LoVo (cell line): Measurements from ENCODE around the gene HMX2.
A peak's percentile ranks its signal among the peaks of the same experiment; 100 is the strongest.
"Not testable (repeated sequence)": the region's sequence is repeated elsewhere in the genome, so short reads cannot be mapped to it uniquely, and the experiment has no call there.

Experiments used
- DNase-seq: peaks from one replicate; pipeline ENCODE4 v3.0.0-alpha.2; 2016; ENCODE audit warnings: low spot score

HMX2 gene

GRCh38 chr10:123153486-123154091 is 5.7 kb downstream of the HMX2 start:
- no peak for DNase-seq

DNA sequence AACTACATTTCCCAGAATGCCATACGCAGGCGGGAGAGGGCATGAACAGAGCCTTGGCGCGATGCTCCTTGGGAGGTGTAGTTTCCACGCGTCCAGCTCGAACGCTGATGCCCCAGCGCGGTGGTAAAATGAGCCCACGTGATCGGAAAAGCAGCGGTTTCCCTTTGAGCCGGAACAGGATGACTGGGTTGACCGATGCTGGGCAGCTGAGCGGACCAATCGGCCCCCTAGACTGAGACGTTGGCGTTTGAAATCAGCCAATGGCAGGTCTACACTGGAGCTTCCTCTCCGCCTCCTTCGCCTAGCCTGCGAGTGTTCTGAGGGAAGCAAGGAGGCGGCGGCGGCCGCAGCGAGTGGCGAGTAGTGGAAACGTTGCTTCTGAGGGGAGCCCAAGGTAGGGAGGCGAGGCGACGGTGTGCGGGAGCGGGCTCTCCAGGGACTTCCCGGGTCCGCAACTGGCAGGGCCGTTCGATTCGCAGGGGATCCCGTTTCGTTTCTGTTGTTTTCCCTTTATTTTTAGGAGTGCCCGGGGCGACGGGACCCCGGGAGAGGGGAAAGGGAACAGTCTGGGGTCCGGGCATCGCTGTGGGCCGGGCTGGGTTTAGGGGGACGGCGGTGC is 6.3 kb downstream of the HMX2 start, which contains the start of gene BUB3:
Gene BUB3 (plus strand): TSS at position 311 of the 619 bp plus-strand sequence. CDS start 516 bp downstream, outside the sequence.
- peak; percentile 99 for DNase-seq

GRCh38 chr10:123154711-123155505 is 7.0 kb downstream of the HMX2 start:
- DNase-seq = peak; percentile 44

GRCh38 chr10:123156078-123156477 is 8.1 kb downstream of the HMX2 start:
- DNase-seq = no peak

DNA sequence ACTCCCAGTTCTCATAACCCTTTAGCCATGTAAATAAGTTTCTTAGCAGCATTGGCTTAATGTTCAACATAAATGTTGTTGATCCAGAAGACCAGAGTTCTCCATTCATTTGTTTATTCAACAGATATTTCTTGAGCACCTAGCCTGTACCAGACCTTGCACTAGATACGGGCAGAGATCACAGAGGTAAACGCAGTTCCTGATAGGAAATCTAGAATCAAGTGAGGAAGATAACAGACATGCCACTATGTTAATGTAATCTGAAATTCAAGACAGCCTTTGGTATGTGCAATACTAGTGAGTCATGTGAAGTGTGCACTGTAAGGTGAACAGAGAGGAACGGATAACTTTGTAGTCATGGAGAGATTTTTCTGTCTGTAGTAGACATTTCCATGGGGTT is 9.3 kb downstream of the HMX2 start:
- no peak for DNase-seq

DNA sequence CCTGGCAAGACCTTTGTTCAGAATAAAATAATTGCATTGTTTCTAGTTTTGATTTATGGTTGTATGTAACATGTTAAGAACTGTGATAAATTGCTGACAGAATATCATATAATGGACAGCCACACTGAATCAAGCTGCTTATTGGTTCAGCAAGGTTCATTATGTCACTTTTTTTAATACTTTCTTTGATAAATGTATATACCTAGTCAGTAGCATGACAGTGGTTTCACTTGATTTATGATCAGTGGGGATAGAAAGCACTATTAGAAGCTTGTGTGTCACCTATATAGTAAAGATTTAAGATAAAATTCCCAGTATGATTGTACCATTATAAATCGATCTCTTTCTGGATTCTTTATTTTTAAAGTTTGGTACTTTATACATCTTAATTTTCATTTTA is 10.7 kb downstream of the HMX2 start:
- no peak for DNase-seq

DNA sequence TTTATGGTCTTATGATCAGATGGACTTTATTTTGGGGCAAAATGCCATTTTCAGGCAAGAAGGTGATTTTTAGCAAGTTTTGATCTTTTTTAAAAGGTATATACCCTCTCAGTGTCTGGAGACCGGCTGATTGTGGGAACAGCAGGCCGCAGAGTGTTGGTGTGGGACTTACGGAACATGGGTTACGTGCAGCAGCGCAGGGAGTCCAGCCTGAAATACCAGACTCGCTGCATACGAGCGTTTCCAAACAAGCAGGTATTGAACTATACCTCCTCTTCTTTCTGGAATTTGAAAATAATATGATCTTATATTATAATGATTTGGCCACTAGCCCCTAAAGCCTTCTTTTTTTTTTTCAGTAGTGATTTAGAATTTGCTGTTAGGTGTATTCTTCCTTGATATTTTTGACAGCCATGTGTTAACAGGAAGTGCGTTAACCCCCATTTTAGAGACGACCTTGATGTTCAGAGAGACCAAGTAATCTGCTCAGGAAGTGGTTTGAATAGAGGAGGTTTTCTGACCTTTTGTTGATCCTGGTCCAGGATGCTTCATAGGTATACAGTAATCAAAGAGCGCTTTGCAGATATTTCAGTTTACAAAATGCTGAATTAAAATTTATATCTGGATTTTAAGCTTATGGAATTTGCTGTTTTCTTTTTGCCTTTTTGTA is 12.5 kb downstream of the HMX2 start:
- DNase-seq = no peak

GRCh38 chr10:123164319-123164718 is 16.4 kb downstream of the HMX2 start:
- no peak for DNase-seq

- DNase-seq = no peak
These were observed 17.6 kb downstream of the HMX2 start for GRCh38 chr10:123165445-123166072.

- DNase-seq = no peak
These were observed 18.7 kb downstream of the HMX2 start for GRCh38 chr10:123166618-123167017.

DNA sequence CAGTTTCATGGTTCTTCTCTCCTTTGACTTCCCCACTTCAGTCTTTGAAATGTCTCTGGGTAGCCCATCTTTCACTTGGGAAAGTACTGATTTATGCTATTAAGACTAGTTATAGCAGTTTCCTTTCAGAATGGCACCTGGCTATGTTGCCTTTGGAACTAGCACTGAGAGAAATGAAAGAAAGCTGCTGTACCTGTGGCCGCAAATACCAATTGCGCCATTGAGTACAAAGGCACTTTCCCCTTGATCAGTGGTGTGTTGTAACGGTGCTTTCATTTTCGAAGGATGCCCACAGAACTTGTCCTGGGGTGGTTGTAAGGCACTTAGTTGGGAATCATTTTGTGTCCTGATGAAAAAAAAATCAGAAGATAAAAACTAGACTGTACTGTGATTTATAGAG is 23.0 kb downstream of the HMX2 start:
- DNase-seq = no peak

- not testable (repeated sequence) for DNase-seq
These were observed 23.7 kb downstream of the HMX2 start for GRCh38 chr10:123171616-123172015.

DNA sequence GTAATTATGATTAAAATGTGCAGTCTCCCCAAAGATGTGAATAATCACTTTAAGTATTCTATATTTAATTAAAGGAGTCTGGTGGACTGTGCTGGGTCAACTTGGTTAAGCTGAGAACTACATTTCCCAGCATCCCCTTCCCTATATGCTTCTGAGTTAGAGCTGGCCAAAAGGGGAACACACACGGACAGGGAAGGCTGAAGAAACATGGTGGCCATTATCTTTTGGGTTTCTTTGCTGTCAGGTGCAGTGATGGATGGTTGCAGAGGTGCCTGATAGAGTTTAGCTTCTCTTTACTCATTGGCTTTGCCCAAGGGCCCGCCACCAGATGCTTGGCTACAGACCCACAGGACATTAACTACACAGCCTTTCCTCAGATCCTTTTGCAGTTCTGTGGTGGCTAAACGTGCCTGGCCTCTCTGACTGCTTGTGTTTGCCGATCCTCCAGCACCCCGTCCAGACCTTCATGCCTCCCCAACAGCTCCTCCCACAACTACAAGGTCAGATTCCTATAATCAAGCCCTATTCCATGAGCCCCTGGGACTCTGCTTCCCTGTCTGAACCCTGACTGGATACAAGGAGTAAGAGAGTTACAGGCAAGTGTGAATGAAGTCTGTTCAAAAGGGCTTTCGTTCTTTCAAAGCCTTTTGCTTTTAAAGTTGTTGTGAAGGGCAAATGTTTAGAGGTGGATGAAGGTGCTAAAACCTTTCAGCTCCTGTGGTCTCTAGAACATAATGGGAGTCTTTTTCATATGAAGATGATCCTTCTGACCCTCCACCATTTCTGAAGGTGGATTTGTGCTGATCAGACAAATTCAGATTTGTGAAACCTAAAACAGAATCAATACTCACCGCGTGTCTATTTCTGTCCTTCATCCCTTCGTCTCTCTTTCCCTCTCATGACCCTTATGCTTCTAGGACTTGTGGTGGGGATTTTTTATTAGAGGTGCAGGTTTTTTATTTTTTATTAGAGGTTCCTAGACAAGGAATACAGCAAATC is 27.8 kb downstream of the HMX2 start:
- no peak for DNase-seq

GRCh38 chr10:123178390-123178789 is 30.5 kb downstream of the HMX2 start:
- DNase-seq = not testable (repeated sequence)

DNA sequence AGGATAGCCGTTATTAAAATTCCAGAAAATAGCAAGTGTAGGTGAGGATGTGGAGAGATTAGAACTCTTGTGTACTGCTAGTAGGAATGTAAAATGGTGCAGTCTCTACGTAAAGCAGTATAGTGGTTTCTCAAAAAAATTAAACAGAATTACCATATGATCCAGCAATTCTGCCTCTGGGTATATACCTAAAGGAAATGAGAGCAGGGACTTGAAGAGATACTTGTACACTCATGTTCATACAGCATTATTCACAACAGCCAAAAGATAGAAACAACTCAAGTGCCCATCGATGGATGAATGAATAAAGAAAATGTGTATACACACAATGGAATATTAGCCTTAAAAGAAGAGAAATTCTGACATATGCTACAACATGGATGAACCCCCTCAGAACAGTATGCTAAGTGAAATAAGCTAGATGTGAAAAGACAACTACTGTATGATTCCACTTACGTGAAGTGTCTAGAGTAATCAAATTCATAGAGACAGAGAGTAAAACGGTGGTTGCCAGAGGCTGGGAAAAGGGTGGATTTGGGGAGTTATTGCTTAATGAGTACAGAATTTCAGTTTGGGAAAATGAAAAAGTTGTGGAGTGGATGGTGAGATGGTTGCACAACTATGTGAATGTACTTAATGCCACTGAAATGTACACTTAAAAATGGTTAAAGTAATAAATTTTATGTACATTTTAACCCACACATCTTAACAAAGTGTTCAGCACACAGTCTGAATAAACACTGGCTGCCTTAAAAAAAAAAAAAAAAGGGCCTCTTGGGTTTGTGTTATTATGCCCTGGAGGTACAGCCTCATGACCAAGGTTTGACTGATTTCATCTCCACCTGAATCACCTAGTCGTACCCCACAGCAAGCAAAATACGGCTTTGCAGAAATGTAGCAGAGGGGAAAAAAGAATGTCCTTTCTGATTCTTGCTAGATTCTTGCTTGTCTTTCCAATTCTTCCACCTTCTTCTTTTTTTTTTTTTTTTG is 32.5 kb downstream of the HMX2 start:
- no peak for DNase-seq

- DNase-seq = no peak
These were observed 35.8 kb downstream of the HMX2 start for GRCh38 chr10:123183724-123184123.

- DNase-seq = no peak
These were observed 39.8 kb downstream of the HMX2 start for GRCh38 chr10:123187781-123188180.

GRCh38 chr10:123191886-123192285 is 44.0 kb downstream of the HMX2 start:
- no peak for DNase-seq

- no peak for DNase-seq
These were observed 46.1 kb downstream of the HMX2 start for GRCh38 chr10:123194056-123194455.
